ENCODE results near the gene HK2. TPM values are rescaled to one million over a fixed set of nuclear protein-coding genes. Genes with fewer than 3 reads are reported as not detected.
A peak's percentile ranks its signal among the peaks of the same experiment; 100 is the strongest.
"Not testable (repeated sequence)": the region's sequence is repeated elsewhere in the genome, so short reads cannot be mapped to it uniquely, and the experiment has no call there.

The HK2 gene
- total and polyA plus RNA-seq, 4 donors = 1.1 to 26.4 (median 13.9) TPM

- no peak overlapping the region for H3K27ac ChIP-seq (ENCODE audit: low read depth in 1 of 2, low read length in 2 of 2)
- WGBS, 2 donors = 77 to 84% methylated on average over 7 of the region's 7 CpGs
- H3K27me3 ChIP-seq (ENCODE audit: control insufficient read depth in 1 of 2, insufficient read depth in 2 of 2, low read length in 1 of 2) = no peaks in the 10 kb centered on the region
- intact Hi-C loops (cut with DNase I) = loop anchor here in 1 of 2 donors (2.0 kb wide), 1 partner anchor 63 kb away; no protein-coding TSS in a partner anchor
- no peak for ATAC-seq (ENCODE audit: low FRiP score)
- H3K4me1 ChIP-seq (ENCODE audit: control insufficient read depth in 1 of 2, insufficient read depth in 2 of 2, low read length in 2 of 2) = peaks cover 0 to 5% of the 10 kb centered on the region in 2 donors
- H3K36me3 ChIP-seq (ENCODE audit: control insufficient read depth in 1 of 2, insufficient read depth in 2 of 2, low read length in 1 of 2) = no peaks in the 10 kb centered on the region
- H3K4me3 ChIP-seq (ENCODE audit: low read length in 2 of 2) = no peak overlapping the region
- no peaks in the 10 kb centered on the region for H3K9me3 ChIP-seq (ENCODE audit: control insufficient read depth, low read length)
- no peak for DNase-seq
Observed at GRCh38 chr2:74831693-74832530, 2.0 kb upstream of the HK2 start.

GRCh38 chr2:74834234-74834791 is 386 bp downstream of the HK2 start:
- H3K4me3 ChIP-seq (ENCODE audit: low read length in 2 of 2) = peak overlapping the region; percentile 46 to 51
- H3K27ac ChIP-seq (ENCODE audit: low read depth in 1 of 2, low read length in 2 of 2) = peak overlapping the region in 1 of 2 donors; percentile 54
- H3K36me3 ChIP-seq (ENCODE audit: control insufficient read depth in 1 of 2, insufficient read depth in 2 of 2, low read length in 1 of 2); H3K9me3 ChIP-seq (ENCODE audit: control insufficient read depth, low read length); H3K4me1 ChIP-seq (ENCODE audit: control insufficient read depth in 1 of 2, insufficient read depth in 2 of 2, low read length in 2 of 2); H3K27me3 ChIP-seq (ENCODE audit: control insufficient read depth in 1 of 2, insufficient read depth in 2 of 2, low read length in 1 of 2): not testable (repeated sequence)
- peak; percentile 45 for ATAC-seq (ENCODE audit: low FRiP score)
- DNase-seq = peak; percentile 59 to 82
- WGBS, 2 donors = 0% methylated on average over 33 to 51 of the region's 51 CpGs
- intact Hi-C loops (cut with DNase I) = loop anchor here in 1 of 2 donors (2.0 kb wide), 1 partner anchor 120 kb away; no protein-coding TSS in a partner anchor

GRCh38 chr2:74834792-74835755 is 1.1 kb downstream of the HK2 start:
- ATAC-seq (ENCODE audit: low FRiP score) (peak; percentile 48), DNase-seq (peak; percentile 74 to 86)
- H3K36me3 ChIP-seq (ENCODE audit: control insufficient read depth in 1 of 2, insufficient read depth in 2 of 2, low read length in 1 of 2) = no peaks in the 10 kb centered on the region
- peak overlapping the region; percentile 46 to 51 for H3K4me3 ChIP-seq (ENCODE audit: low read length in 2 of 2)
- peak overlapping the region in 1 of 2 donors; percentile 54 for H3K27ac ChIP-seq (ENCODE audit: low read depth in 1 of 2, low read length in 2 of 2)
- WGBS, 2 donors = 0 to 1% methylated on average over 66 to 87 of the region's 87 CpGs
- H3K4me1 ChIP-seq (ENCODE audit: control insufficient read depth in 1 of 2, insufficient read depth in 2 of 2, low read length in 2 of 2) = peaks cover 0 to 5% of the 10 kb centered on the region in 2 donors
- intact Hi-C loops (cut with DNase I) = loop anchor here in 1 of 2 donors (2.0 to 5.0 kb wide), 2 partner anchors 37 to 120 kb away; no protein-coding TSS in a partner anchor
- no peaks in the 10 kb centered on the region for H3K9me3 ChIP-seq (ENCODE audit: control insufficient read depth, low read length)
- H3K27me3 ChIP-seq (ENCODE audit: control insufficient read depth in 1 of 2, insufficient read depth in 2 of 2, low read length in 1 of 2) = no peaks in the 10 kb centered on the region

- H3K4me3 ChIP-seq (ENCODE audit: low read length in 2 of 2) = peak overlapping the region; percentile 46 to 51
- H3K27me3 ChIP-seq (ENCODE audit: control insufficient read depth in 1 of 2, insufficient read depth in 2 of 2, low read length in 1 of 2) = no peaks in the 10 kb centered on the region
- DNase-seq = no peak
- H3K27ac ChIP-seq (ENCODE audit: low read depth in 1 of 2, low read length in 2 of 2) = no peak overlapping the region
- intact Hi-C loops (cut with DNase I) = loop anchor here (2.0 to 5.0 kb wide), 2 partner anchors 36 to 121 kb away; no protein-coding TSS in a partner anchor
- no peaks in the 10 kb centered on the region for H3K36me3 ChIP-seq (ENCODE audit: control insufficient read depth in 1 of 2, insufficient read depth in 2 of 2, low read length in 1 of 2)
- no peaks in the 10 kb centered on the region for H3K9me3 ChIP-seq (ENCODE audit: control insufficient read depth, low read length)
- H3K4me1 ChIP-seq (ENCODE audit: control insufficient read depth in 1 of 2, insufficient read depth in 2 of 2, low read length in 2 of 2) = peaks cover 0 to 5% of the 10 kb centered on the region in 2 donors
- no peak for ATAC-seq (ENCODE audit: low FRiP score)
- 17% methylated on average over 15 of the region's 15 CpGs for WGBS, 2 donors
Observed at GRCh38 chr2:74835831-74836674, 2.1 kb downstream of the HK2 start.

GRCh38 chr2:74836675-74837401 is 2.9 kb downstream of the HK2 start:
- no peaks in the 10 kb centered on the region for H3K27me3 ChIP-seq (ENCODE audit: control insufficient read depth in 1 of 2, insufficient read depth in 2 of 2, low read length in 1 of 2)
- H3K4me1 ChIP-seq (ENCODE audit: control insufficient read depth in 1 of 2, insufficient read depth in 2 of 2, low read length in 2 of 2) = peaks cover 3 to 5% of the 10 kb centered on the region in 2 donors
- ATAC-seq (ENCODE audit: low FRiP score) = no peak
- H3K36me3 ChIP-seq (ENCODE audit: control insufficient read depth in 1 of 2, insufficient read depth in 2 of 2, low read length in 1 of 2) = no peaks in the 10 kb centered on the region
- no peaks in the 10 kb centered on the region for H3K9me3 ChIP-seq (ENCODE audit: control insufficient read depth, low read length)
- DNase-seq = peak in 1 of 2 donors; percentile 82
- H3K27ac ChIP-seq (ENCODE audit: low read depth in 1 of 2, low read length in 2 of 2) = peak overlapping the region in 1 of 2 donors; percentile 5
- WGBS, 2 donors = 47 to 50% methylated on average over 9 of the region's 9 CpGs
- H3K4me3 ChIP-seq (ENCODE audit: low read length in 2 of 2) = no peak overlapping the region
- intact Hi-C loops (cut with DNase I) = loop anchor here (2.0 to 5.0 kb wide), 2 partner anchors 35 to 122 kb away; no protein-coding TSS in a partner anchor

GRCh38 chr2:74841641-74842040 is 7.7 kb downstream of the HK2 start:
- intact Hi-C loops (cut with DNase I) = no loop called here
- no peak for ATAC-seq (ENCODE audit: low FRiP score)
- no peaks in the 10 kb centered on the region for H3K36me3 ChIP-seq (ENCODE audit: control insufficient read depth in 1 of 2, insufficient read depth in 2 of 2, low read length in 1 of 2)
- no peaks in the 10 kb centered on the region for H3K9me3 ChIP-seq (ENCODE audit: control insufficient read depth, low read length)
- H3K4me3 ChIP-seq (ENCODE audit: low read length in 2 of 2) = no peak overlapping the region
- H3K27ac ChIP-seq (ENCODE audit: low read depth in 1 of 2, low read length in 2 of 2) = no peak overlapping the region
- DNase-seq = no peak
- H3K4me1 ChIP-seq (ENCODE audit: control insufficient read depth in 1 of 2, insufficient read depth in 2 of 2, low read length in 2 of 2) = peaks cover 2 to 6% of the 10 kb centered on the region in 2 donors
- no peaks in the 10 kb centered on the region for H3K27me3 ChIP-seq (ENCODE audit: control insufficient read depth in 1 of 2, insufficient read depth in 2 of 2, low read length in 1 of 2)
- 83 to 90% methylated on average over 2 of the region's 2 CpGs for WGBS, 2 donors

GRCh38 chr2:74843433-74843832 is 9.5 kb downstream of the HK2 start:
- H3K4me3 ChIP-seq (ENCODE audit: low read length in 2 of 2) = no peak overlapping the region
- no peaks in the 10 kb centered on the region for H3K27me3 ChIP-seq (ENCODE audit: control insufficient read depth in 1 of 2, insufficient read depth in 2 of 2, low read length in 1 of 2)
- ATAC-seq (ENCODE audit: low FRiP score) (no peak), DNase-seq (peak in 1 of 2 donors; percentile 72)
- H3K36me3 ChIP-seq (ENCODE audit: control insufficient read depth in 1 of 2, insufficient read depth in 2 of 2, low read length in 1 of 2) = no peaks in the 10 kb centered on the region
- intact Hi-C loops (cut with DNase I) = no loop called here
- no peaks in the 10 kb centered on the region for H3K9me3 ChIP-seq (ENCODE audit: control insufficient read depth, low read length)
- H3K4me1 ChIP-seq (ENCODE audit: control insufficient read depth in 1 of 2, insufficient read depth in 2 of 2, low read length in 2 of 2) = peaks cover 2 to 6% of the 10 kb centered on the region in 2 donors
- H3K27ac ChIP-seq (ENCODE audit: low read depth in 1 of 2, low read length in 2 of 2) = peak overlapping the region; percentile 11 to 82
- 34 to 36% methylated on average over 3 of the region's 3 CpGs for WGBS, 2 donors

Measured in aorta (tissue), 5 donors.